ENCODE results near the gene PPP1R9A.

PPP1R9A gene

GRCh38 chr7:95054386-95054785 is 147.0 kb downstream of the PPP1R9A start:
- no peak for DNase-seq (ENCODE audit: extremely low read depth, low read depth)
- no peak for TF ChIP-seq CTCF (IDR thresholded peaks at IDR 0.05; ENCODE audit: low read depth, low read length)

- TF ChIP-seq CTCF (IDR thresholded peaks at IDR 0.05; ENCODE audit: low read depth, low read length), result no peak
- DNase-seq (ENCODE audit: extremely low read depth, low read depth), result no peak
Measured at GRCh38 chr7:95055295-95055694, 147.9 kb downstream of the PPP1R9A start.

GRCh38 chr7:95056107-95056739 is 148.8 kb downstream of the PPP1R9A start:
- DNase-seq (ENCODE audit: extremely low read depth, low read depth), result no peak
- no peak for TF ChIP-seq CTCF (IDR thresholded peaks at IDR 0.05; ENCODE audit: low read depth, low read length)

- DNase-seq (ENCODE audit: extremely low read depth, low read depth), result no peak
- no peak for TF ChIP-seq CTCF (IDR thresholded peaks at IDR 0.05; ENCODE audit: low read depth, low read length)
Measured at GRCh38 chr7:95056901-95057300, 149.5 kb downstream of the PPP1R9A start.

GRCh38 chr7:95059842-95060313 is 152.5 kb downstream of the PPP1R9A start:
- DNase-seq (ENCODE audit: extremely low read depth, low read depth), result no peak

GRCh38 chr7:95062901-95063300 is 155.5 kb downstream of the PPP1R9A start:
- no peak for TF ChIP-seq CTCF (IDR thresholded peaks at IDR 0.05; ENCODE audit: low read depth, low read length)
- no peak for DNase-seq (ENCODE audit: extremely low read depth, low read depth)

More at GRCh38 chr7:95059842-95060313, 152.5 kb downstream of the PPP1R9A start:
- no peak for TF ChIP-seq CTCF (IDR thresholded peaks at IDR 0.05; ENCODE audit: low read depth, low read length)

- no peak for DNase-seq (ENCODE audit: extremely low read depth, low read depth)
Measured at GRCh38 chr7:95066737-95067530, 159.5 kb downstream of the PPP1R9A start.

More at GRCh38 chr7:95066737-95067530, 159.5 kb downstream of the PPP1R9A start:
- no peak for TF ChIP-seq CTCF (IDR thresholded peaks at IDR 0.05; ENCODE audit: low read depth, low read length)

Data from AG09319 (cell line).